ENCODE results near the gene SIX3.
A peak's percentile ranks its signal among the peaks of the same experiment; 100 is the strongest.

SIX3 gene

GRCh38 chr2:44957656-44958327 lies 16.3 kb downstream of the SIX3 start:
- no peak for DNase-seq (ENCODE audit: low spot score)

- DNase-seq (ENCODE audit: low spot score): no peak
Observed at GRCh38 chr2:44959855-44960254, 18.4 kb downstream of the SIX3 start.

GRCh38 chr2:44960871-44961270 lies 19.4 kb downstream of the SIX3 start:
- DNase-seq (ENCODE audit: low spot score): no peak

- DNase-seq (ENCODE audit: low spot score): no peak
Observed at GRCh38 chr2:44962176-44962695, 20.7 kb downstream of the SIX3 start.

- no peak for DNase-seq (ENCODE audit: low spot score)
Observed at GRCh38 chr2:44964752-44965236, 23.3 kb downstream of the SIX3 start.

GRCh38 chr2:44965684-44966083 lies 24.2 kb downstream of the SIX3 start:
- no peak for DNase-seq (ENCODE audit: low spot score)

GRCh38 chr2:44967056-44967455 lies 25.6 kb downstream of the SIX3 start:
- no peak for DNase-seq (ENCODE audit: low spot score)

- no peak for DNase-seq (ENCODE audit: low spot score)
Observed at GRCh38 chr2:44967727-44968432, 26.4 kb downstream of the SIX3 start.

GRCh38 chr2:44969936-44970335 lies 28.4 kb downstream of the SIX3 start:
- DNase-seq (ENCODE audit: low spot score): no peak

- DNase-seq (ENCODE audit: low spot score): no peak
Observed at GRCh38 chr2:44970846-44971450, 29.4 kb downstream of the SIX3 start.

GRCh38 chr2:44972771-44973535 lies 31.5 kb downstream of the SIX3 start:
- no peak for DNase-seq (ENCODE audit: low spot score)

GRCh38 chr2:44974064-44974715 lies 32.7 kb downstream of the SIX3 start:
- DNase-seq (ENCODE audit: low spot score): no peak

- no peak for DNase-seq (ENCODE audit: low spot score)
Observed at GRCh38 chr2:44975571-44976450, 34.3 kb downstream of the SIX3 start.

- DNase-seq (ENCODE audit: low spot score): no peak
Observed at GRCh38 chr2:44979581-44979980, 38.1 kb downstream of the SIX3 start.

GRCh38 chr2:44980751-44981713 lies 39.5 kb downstream of the SIX3 start:
- DNase-seq (ENCODE audit: low spot score): no peak

- peak; percentile 64 for DNase-seq (ENCODE audit: low spot score)
Observed at GRCh38 chr2:44981714-44982108, 40.2 kb downstream of the SIX3 start.

GRCh38 chr2:44983836-44984604 lies 42.5 kb downstream of the SIX3 start:
- no peak for DNase-seq (ENCODE audit: low spot score)

GRCh38 chr2:44989176-44989575 lies 47.7 kb downstream of the SIX3 start:
- no peak for DNase-seq (ENCODE audit: low spot score)

- no peak for DNase-seq (ENCODE audit: low spot score)
Observed at GRCh38 chr2:44994377-44994776, 52.9 kb downstream of the SIX3 start.
